ENCODE results near the gene CLTCL1. TPM values are rescaled to one million over a fixed set of nuclear protein-coding genes. Genes with fewer than 3 reads are reported as not detected.

Gene CLTCL1
- total and polyA plus RNA-seq, 2 donors (not counting 1 experiment from before 2014, with no cell fraction given): 1.0 to 5.5 TPM

GRCh38 chr22:19223617-19224016, 67.9 kb downstream of the CLTCL1 start:
- no peak overlapping the region for H3K27ac ChIP-seq (ENCODE audit: low read length in 2 of 2)
- H3K4me3 Mint-ChIP-seq: no peak overlapping the region
- no peaks in the 10 kb centered on the region for H3K27me3 Mint-ChIP-seq
- H3K36me3 ChIP-seq (replicated peaks in 1 of 2; ENCODE audit: control extremely low read depth in 1 of 2, control insufficient read depth in 1 of 2, extremely low read depth in 1 of 2, insufficient read depth in 2 of 2, low read length in 1 of 2): no peaks in the 10 kb centered on the region
- ATAC-seq (ENCODE audit: low read depth) (no peak), DNase-seq (no peak)
- no peaks in the 10 kb centered on the region for H3K79me2 ChIP-seq (ENCODE audit: control insufficient read depth, insufficient read depth, low read length)
- H3K4me1 Mint-ChIP-seq: no peaks in the 10 kb centered on the region
- WGBS (ENCODE audit: insufficient coverage): 91% methylated on average over 6 of the region's 6 CpGs
- no peak overlapping the region for H3K27ac Mint-ChIP-seq
- CTCF ChIA-PET: no interaction called here
- intact Hi-C loops (cut with micrococcal nuclease): no loop called here
- H3K4me3 ChIP-seq (ENCODE audit: control extremely low read depth in 1 of 5, extremely low read depth in 1 of 5, insufficient read depth in 1 of 5, low read depth in 2 of 5, low read length in 4 of 5): no peak overlapping the region
- POLR2A ChIA-PET: no interaction called here
- TF ChIP-seq EZH2 (IDR thresholded peaks at IDR 0.05; ENCODE audit: borderline replicate concordance, insufficient read depth, low read depth, low read length, poor library complexity, severe bottlenecking): no peak
- TF ChIP-seq, protein P1, sequence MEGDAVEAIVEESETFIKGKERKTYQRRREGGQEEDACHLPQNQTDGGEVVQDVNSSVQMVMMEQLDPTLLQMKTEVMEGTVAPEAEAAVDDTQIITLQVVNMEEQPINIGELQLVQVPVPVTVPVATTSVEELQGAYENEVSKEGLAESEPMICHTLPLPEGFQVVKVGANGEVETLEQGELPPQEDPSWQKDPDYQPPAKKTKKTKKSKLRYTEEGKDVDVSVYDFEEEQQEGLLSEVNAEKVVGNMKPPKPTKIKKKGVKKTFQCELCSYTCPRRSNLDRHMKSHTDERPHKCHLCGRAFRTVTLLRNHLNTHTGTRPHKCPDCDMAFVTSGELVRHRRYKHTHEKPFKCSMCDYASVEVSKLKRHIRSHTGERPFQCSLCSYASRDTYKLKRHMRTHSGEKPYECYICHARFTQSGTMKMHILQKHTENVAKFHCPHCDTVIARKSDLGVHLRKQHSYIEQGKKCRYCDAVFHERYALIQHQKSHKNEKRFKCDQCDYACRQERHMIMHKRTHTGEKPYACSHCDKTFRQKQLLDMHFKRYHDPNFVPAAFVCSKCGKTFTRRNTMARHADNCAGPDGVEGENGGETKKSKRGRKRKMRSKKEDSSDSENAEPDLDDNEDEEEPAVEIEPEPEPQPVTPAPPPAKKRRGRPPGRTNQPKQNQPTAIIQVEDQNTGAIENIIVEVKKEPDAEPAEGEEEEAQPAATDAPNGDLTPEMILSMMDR (IDR thresholded peaks at IDR 0.05): no peak
- H2AFZ ChIP-seq (ENCODE audit: insufficient read depth, low read depth, low read length, poor library complexity, severe bottlenecking): no peak overlapping the region
- H3K4me1 ChIP-seq (ENCODE audit: control insufficient read depth in 2 of 2, insufficient read depth in 2 of 2, low read length in 2 of 2): no peaks in the 10 kb centered on the region
- no peak overlapping the region for H3K9ac ChIP-seq (ENCODE audit: low read length)
- no peaks in the 10 kb centered on the region for H3K27me3 ChIP-seq (replicated peaks in 1 of 4; ENCODE audit: control extremely low read depth in 1 of 4, control insufficient read depth in 3 of 4, insufficient read depth in 4 of 4, low read length in 3 of 4)
- no peaks in the 10 kb centered on the region for H3K9me3 Mint-ChIP-seq (ENCODE audit: insufficient read depth)
- H3K4me2 ChIP-seq (replicated peaks; ENCODE audit: low read depth, low read length, poor library complexity, severe bottlenecking): no peak overlapping the region
- H4K20me1 ChIP-seq (ENCODE audit: control insufficient read depth, insufficient read depth, low read length, poor library complexity, severe bottlenecking): no peaks in the 10 kb centered on the region
- no peaks in the 10 kb centered on the region for H3K9me3 ChIP-seq (ENCODE audit: control extremely low read depth in 1 of 3, control insufficient read depth in 2 of 3, insufficient read depth in 1 of 3, low read length in 2 of 3)

GRCh38 chr22:19223110-19223509, 68.4 kb downstream of the CLTCL1 start:
- 90% methylated on average over 7 of the region's 9 CpGs for WGBS (ENCODE audit: insufficient coverage)
- Mint-ChIP-seq H3K27me3 (no peaks in the 10 kb centered on the region), H3K4me1 (peaks cover under 1% of the 10 kb centered on the region), H3K4me3 (no peak overlapping the region), H3K9me3 (ENCODE audit: insufficient read depth) (no peaks in the 10 kb centered on the region), H3K27ac (no peak overlapping the region)
- Histone ChIP-seq H3K36me3 (replicated peaks in 1 of 2; ENCODE audit: control extremely low read depth in 1 of 2, control insufficient read depth in 1 of 2, extremely low read depth in 1 of 2, insufficient read depth in 2 of 2, low read length in 1 of 2) (no peaks in the 10 kb centered on the region), H3K4me2 (replicated peaks; ENCODE audit: low read depth, low read length, poor library complexity, severe bottlenecking) (no peak overlapping the region), H3K4me1 (ENCODE audit: control insufficient read depth in 2 of 2, insufficient read depth in 2 of 2, low read length in 2 of 2) (no peaks in the 10 kb centered on the region), H3K4me3 (ENCODE audit: control extremely low read depth in 1 of 5, extremely low read depth in 1 of 5, insufficient read depth in 1 of 5, low read depth in 2 of 5, low read length in 4 of 5) (no peak overlapping the region), H3K27ac (ENCODE audit: low read length in 2 of 2) (no peak overlapping the region), H3K27me3 (replicated peaks in 1 of 4; ENCODE audit: control extremely low read depth in 1 of 4, control insufficient read depth in 3 of 4, insufficient read depth in 4 of 4, low read length in 3 of 4) (no peaks in the 10 kb centered on the region), H3K9ac (ENCODE audit: low read length) (no peak overlapping the region), H3K9me3 (ENCODE audit: control extremely low read depth in 1 of 3, control insufficient read depth in 2 of 3, insufficient read depth in 1 of 3, low read length in 2 of 3) (no peaks in the 10 kb centered on the region), H4K20me1 (ENCODE audit: control insufficient read depth, insufficient read depth, low read length, poor library complexity, severe bottlenecking) (no peaks in the 10 kb centered on the region), H2AFZ (ENCODE audit: insufficient read depth, low read depth, low read length, poor library complexity, severe bottlenecking) (no peak overlapping the region), H3K79me2 (ENCODE audit: control insufficient read depth, insufficient read depth, low read length) (no peaks in the 10 kb centered on the region)
- DNase-seq (no peak), ATAC-seq (ENCODE audit: low read depth) (no peak)
- POLR2A ChIA-PET: no interaction called here
- intact Hi-C loops (cut with micrococcal nuclease): no loop called here
- TF ChIP-seq, protein P1 (IDR thresholded peaks at IDR 0.05): no peak
- TF ChIP-seq EZH2 (IDR thresholded peaks at IDR 0.05; ENCODE audit: borderline replicate concordance, insufficient read depth, low read depth, low read length, poor library complexity, severe bottlenecking): no peak
- CTCF ChIA-PET: no interaction called here

Measured in B cell (primary cell).